GM21717 (cell line): Measurements from ENCODE around the gene FIGN.

ENCODE experiments used
- ATAC-seq: cut with Tn5 transposase; IDR thresholded peaks from one replicate; pipeline ENCODE4 v1.9.1; 2021; ENCODE audit warnings: mild to moderate bottlenecking, moderate library complexity; ENCODE audit not compliant: unreplicated experiment

The FIGN gene

DNA sequence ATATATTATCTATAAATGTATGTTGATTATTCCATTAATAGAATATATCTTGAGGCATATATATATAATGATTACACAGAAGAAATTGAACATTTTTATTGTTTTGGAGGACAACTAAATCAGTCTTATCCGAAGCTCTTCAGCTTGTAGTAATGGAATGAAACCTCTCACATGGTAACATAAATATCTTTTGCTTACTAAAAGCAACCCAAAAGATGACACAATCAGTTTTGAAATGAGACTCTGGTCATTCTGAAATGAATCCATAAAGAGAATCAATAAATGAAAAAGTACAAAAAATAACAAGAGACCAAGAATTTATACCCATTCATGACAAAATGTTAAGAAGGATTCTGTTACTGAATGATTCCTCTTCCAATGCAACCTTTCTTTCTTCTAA lies 110.2 kb downstream of the FIGN start:
- ATAC-seq = no peak

DNA sequence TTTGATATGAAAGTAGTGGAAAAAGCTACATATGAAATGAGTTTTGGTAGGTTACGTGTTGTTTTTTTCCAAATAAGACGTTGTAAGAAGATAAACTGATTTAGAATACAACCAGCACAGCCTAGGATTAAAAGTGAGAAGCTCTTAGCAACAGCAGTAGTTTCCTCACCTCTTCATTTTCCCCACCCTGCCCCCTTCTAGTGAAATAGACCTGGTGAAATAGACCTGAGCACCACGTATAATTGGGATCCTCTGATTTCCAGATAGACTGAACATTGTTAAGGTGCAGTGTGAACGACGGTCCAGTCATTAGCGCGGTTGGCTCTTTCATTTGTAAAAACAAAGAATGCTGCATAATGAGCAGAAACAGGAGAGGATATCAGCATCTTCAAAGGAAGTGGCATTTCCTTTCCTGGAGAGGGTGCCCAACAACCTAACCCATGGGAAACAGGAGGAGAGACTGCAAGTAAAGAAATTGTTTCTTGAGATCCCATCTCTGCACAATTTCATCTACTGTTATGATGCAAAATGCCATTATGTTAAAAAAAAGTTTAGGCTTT lies 114.3 kb downstream of the FIGN start:
- no peak for ATAC-seq

DNA sequence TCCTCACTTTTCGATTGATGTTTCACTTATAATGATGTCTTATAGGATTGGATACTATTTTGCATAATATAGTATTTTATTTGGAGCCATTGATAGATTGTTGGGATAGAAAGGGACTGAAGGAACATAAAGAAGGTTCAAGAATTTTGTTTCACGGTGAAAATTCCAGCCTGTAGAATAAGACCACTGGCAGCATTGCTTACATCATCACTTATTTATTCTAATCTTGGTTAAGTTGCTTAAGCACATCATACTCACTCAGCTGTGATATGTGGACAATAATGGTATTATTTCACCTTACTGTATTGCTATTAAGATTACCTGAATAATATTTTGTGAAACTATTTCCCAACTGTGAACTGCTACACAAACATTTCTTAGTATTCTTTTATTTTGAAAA lies 118.3 kb downstream of the FIGN start:
- ATAC-seq = no peak

DNA sequence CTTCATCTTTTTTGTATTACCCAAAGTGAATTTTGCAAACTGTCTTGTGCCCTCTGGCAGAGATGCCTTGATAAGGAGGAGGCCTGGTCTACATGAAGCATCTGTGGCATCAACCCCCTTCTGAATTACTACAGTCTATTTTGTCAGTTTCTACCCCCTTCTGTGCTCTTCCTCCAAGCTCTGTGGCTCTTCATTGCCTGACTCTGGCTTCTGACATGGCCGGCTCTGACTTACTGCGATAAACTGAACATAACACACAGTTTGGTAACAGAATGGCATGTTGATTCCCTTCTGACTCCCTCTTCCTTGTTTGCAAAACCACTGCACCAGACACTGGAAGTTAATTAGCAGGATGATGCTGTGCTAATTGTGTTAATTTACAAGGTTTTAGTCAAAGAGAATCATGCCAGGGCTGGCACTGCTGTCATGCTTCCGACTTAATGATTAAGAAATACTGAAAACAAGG lies 122.5 kb downstream of the FIGN start:
- no peak for ATAC-seq

DNA sequence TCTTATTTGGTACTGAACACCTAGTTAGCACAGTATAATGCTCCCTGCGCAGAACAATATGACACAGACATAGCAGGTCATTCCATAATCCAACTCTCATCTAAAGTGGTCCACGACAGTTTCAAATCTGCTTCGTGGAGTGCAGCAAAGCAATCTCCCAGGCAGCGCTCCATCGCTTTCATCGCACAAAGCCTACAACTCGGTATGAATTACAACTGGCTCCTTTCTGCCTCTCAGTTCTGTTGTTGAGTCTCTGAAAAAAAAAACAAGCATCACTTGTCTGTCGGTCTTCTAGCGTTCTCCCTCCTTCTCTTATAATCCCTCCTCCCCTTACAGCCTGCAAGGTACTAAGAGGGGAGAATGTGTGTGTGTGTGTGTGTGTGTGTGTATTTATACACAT lies 123.5 kb downstream of the FIGN start:
- ATAC-seq = no peak

GRCh38 chr2:163611557-163611906 lies 124.3 kb downstream of the FIGN start:
- ATAC-seq = no peak

- ATAC-seq = no peak
Measured at GRCh38 chr2:163610817-163611556, 124.8 kb downstream of the FIGN start.

GRCh38 chr2:163607630-163608029 lies 128.2 kb downstream of the FIGN start:
- ATAC-seq = no peak

DNA sequence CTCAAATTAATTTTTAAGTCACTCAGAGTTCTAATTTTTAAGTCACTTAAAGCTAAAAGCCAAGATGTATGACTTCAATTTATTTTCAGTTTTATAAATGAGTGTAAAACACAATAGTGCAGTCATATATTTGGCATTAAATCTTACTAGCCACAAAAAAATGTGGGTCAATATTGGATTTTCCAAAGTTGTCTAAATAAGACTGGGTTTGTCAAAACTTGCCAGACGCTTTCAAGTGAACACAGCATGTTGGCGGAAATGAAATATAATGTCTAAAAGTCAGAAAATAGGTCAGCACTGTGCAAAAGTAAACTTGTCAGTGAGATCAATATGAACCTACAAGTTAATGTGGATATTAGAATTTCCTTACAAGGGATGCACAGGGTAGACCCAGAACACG lies 128.9 kb downstream of the FIGN start:
- no peak for ATAC-seq

DNA sequence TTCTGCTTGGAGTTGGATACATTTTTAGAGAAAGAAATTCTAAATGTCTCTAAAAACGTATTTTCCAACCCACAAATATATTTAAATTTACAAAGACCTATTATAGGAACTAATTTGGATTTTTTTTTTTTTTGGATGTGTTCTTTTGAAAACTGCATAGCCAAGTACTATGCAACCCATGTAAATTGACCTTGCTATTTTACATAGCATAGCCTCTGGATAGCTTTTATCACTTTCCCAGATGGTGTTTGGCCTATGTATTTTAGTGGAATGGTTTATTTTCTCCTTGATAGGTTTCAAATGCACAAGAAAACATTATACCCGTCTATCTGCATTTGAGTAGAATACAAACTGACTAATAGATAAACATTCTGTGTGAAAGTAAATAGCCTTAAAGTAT lies 130.0 kb downstream of the FIGN start:
- no peak for ATAC-seq

DNA sequence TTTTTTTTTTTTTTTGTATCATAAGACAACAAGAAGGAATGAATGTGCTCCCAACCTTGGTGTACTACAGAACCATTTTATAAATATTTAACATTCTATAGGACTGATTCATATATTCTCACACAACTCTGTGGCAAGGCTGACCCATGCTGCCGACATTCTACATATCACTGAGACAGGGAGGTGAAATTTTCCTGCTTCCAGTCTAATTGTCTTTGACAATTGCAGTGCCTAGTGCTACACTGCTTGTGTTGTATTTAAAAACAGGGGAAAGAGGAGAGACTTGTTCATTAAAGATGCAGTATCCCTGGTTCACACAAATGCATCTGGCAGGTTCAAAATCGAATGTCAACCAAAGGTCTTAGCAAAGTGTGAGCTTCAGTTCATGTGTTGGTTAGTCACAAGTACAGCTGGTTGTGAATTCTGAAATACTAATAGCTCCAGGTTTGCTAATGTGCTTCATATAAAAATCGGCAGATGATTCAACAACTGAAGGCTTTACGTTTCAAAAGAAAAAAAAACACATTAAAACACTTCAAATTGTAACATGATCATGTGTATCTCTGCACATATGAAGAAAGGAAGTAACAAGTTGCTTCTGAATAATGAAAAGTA lies 130.8 kb downstream of the FIGN start:
- ATAC-seq = no peak

DNA sequence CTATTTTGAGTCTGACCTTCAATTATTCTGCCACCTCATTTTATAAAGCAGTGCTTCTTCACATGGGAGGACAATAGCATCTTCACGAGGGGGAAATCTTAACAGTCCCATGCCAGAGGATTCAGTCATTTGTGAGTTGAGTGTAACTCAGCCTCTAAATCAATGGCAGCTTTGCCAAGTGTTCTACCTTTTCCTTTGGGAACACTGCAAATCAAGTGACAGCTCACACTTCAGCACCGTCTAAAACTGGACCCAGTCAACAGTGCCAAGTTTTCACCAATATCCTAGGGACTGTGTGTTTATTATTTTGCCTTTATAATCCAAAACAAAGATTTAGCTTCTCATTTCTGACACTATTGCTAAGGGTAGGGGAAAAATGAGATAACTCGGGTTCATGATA lies 133.6 kb downstream of the FIGN start:
- no peak for ATAC-seq

DNA sequence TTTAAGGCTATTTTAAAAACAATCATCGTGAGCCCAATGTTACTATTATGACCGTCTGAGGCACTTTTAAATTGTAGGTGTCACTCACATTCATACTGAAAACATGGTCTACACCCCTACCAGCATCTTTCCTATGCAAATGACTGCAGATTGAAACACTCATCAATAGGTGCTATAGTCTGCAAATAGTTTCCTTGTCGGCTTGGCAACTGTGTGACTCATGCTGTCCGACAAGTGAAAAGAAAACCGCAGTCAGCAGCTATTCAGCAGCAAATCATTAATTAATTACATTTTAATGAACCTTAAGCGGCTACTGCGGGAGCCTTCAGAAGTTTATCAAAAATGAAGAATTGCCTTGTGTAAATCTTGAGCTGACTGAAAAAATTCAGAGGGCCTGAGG lies 134.4 kb downstream of the FIGN start:
- ATAC-seq = no peak

DNA sequence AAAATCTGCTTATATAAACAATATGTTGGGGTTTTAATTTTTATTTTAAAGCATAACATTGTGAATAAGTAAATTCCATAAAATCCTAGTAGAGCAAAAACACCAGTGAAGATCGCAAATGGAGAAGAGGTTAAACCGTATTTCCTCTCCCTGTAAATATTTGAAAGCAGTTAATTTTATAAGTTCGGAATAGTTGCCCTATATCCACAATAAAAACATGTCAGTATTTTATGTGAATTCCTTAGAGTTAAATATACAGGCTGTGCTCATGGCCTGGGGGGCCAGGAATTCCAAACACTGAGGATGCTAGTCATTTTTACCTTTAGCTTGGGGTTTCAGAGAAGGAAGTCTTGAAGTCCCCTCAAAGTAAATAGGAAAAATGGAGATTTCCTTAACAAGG lies 135.0 kb downstream of the FIGN start:
- no peak for ATAC-seq

GRCh38 chr2:163595028-163595427 lies 140.8 kb downstream of the FIGN start:
- no peak for ATAC-seq

GRCh38 chr2:163594497-163594896 lies 141.3 kb downstream of the FIGN start:
- ATAC-seq = no peak

- no peak for ATAC-seq
Measured at GRCh38 chr2:163593982-163594381, 141.8 kb downstream of the FIGN start.

DNA sequence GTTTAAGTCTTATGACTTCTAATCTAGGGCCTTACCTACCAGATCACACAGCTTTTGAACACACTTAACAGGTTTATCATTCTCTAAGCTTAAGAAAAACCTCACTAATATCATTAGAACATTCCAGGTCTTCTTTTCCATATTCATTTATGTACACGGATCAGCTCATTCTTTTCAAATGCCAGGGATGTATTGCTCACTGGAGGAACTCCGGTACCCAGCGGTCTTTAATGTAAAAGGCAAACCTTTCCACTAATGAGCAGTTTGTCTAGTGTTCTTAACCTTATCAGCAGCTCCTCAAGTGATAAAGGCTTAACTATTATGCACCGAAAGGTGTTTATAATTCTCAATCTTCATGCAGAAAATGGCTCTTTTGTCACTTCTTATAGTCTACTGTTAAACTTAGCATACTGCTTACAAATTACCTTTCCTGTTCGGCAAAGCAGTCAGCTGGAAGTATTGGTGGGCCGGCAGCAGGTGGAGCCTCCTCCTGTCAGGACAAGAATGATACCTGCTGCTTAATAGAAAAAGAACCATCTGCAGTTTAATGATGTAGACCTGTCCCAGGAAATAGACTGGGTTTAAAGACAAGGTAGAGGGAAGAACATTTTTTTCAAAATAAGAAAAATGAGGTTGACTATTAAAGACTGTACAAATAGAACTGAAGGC lies 142.7 kb downstream of the FIGN start:
- no peak for ATAC-seq

GRCh38 chr2:163591461-163591860 lies 144.3 kb downstream of the FIGN start:
- no peak for ATAC-seq

DNA sequence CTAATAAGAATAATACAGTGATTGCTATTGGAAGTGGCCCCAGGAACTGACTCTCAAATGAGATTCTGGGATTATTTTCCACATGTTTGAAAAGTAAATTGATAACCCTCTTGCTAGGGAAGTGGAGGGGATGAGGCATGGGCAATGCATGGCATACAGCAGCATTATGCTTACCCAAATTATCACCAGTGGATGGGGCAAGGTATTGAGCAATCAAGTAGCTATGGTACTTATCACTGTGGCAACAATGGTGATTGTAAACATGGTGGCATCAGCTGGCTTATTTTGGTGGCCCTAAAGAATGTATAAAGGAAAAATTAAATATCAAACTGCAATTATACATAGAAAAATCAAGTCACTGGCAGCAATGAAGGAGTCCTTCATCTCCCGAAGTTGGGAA lies 155.1 kb downstream of the FIGN start:
- ATAC-seq = no peak

GRCh38 chr2:163574309-163574708 lies 161.5 kb downstream of the FIGN start:
- ATAC-seq = no peak

DNA sequence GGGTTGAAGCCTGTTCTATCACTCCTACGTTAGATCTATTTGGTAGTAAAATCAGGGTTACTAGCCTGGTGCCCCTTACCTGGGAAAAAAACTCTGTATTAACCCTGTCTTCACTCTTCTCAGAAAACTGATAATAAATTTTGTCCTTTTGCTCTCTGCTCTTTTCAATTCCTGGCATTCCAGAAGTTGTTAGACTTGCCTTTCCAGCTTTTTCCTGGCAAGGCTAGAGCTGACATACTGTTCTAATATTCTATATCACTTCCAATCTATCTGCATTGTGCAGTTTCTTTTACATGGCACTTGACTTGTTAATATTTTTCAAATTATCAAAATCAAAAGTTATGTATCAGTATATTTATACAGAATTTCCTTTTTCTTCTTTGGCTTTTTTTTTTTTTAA lies 162.2 kb downstream of the FIGN start:
- ATAC-seq = no peak
